ENCODE data around the gene MYOM1. TPM values are rescaled to one million over a fixed set of nuclear protein-coding genes. Genes with fewer than 3 reads are reported as not detected.

MYOM1 gene
- total RNA-seq, 1 donor = 0.86 TPM

GRCh38 chr18:3062798-3063680 is 156.7 kb downstream of the MYOM1 start:
- TF ChIP-seq, protein P1, sequence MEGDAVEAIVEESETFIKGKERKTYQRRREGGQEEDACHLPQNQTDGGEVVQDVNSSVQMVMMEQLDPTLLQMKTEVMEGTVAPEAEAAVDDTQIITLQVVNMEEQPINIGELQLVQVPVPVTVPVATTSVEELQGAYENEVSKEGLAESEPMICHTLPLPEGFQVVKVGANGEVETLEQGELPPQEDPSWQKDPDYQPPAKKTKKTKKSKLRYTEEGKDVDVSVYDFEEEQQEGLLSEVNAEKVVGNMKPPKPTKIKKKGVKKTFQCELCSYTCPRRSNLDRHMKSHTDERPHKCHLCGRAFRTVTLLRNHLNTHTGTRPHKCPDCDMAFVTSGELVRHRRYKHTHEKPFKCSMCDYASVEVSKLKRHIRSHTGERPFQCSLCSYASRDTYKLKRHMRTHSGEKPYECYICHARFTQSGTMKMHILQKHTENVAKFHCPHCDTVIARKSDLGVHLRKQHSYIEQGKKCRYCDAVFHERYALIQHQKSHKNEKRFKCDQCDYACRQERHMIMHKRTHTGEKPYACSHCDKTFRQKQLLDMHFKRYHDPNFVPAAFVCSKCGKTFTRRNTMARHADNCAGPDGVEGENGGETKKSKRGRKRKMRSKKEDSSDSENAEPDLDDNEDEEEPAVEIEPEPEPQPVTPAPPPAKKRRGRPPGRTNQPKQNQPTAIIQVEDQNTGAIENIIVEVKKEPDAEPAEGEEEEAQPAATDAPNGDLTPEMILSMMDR (IDR thresholded peaks at IDR 0.05; ENCODE audit: insufficient read depth, low read depth, low read length) = peak; percentile 88
- no peak overlapping the region for H3K4me3 ChIP-seq (ENCODE audit: low read depth, low read length)
- peak; percentile 62 for DNase-seq (ENCODE audit: low read depth)

GRCh38 chr18:3061581-3062312 is 158.0 kb downstream of the MYOM1 start:
- TF ChIP-seq, protein P1 (IDR thresholded peaks at IDR 0.05; ENCODE audit: insufficient read depth, low read depth, low read length) = no peak
- peak; percentile 53 for DNase-seq (ENCODE audit: low read depth)
- H3K4me3 ChIP-seq (ENCODE audit: low read depth, low read length) = no peak overlapping the region

DNA sequence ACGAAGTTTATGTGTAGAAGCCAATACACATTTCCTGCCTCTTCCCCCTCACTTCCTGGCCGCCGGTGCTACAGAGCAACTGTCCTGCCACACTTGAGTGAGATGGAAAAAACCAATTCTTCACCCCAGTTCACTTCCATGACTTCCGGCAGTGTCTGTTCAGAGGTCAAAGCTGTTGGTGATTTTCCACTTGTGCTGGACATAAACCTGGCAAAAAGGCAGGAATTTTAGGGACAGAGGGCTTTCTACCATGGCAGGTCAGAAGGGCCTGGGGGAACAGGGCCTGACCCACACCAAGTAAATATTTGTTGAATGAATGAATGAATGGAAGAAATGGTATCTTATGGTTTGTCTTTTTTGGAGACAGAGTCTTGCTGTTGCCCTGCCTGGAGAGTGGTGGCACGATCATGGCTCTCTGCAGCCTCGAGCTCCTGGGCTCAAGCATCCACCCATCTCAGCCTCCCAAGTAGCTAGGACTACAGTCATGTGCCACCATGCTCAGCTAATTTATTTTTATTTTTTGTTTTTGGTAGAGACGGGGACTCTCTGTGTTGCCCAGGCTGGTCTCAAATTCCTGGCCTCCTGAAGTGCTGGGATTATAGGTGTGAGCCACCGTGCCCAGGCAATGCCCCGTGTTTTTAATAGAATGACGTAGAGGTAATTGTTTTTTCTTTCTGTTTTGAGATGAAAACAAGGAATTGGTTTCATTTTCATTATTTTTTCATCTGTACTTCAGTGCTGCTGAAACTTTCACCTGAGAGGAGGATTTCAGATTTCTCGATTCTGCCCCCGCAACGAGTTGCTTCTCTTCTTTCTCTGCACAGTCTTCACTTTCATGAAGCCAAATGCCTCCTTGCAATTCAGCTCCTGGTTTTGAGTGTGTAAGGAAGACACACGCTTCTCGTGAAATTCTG is 158.8 kb downstream of the MYOM1 start:
- TF ChIP-seq, protein P1 (IDR thresholded peaks at IDR 0.05; ENCODE audit: insufficient read depth, low read depth, low read length) = no peak
- H3K4me3 ChIP-seq (ENCODE audit: low read depth, low read length) = no peak overlapping the region
- DNase-seq (ENCODE audit: low read depth) = no peak

- TF ChIP-seq, protein P1 (IDR thresholded peaks at IDR 0.05; ENCODE audit: insufficient read depth, low read depth, low read length) = no peak
- no peak overlapping the region for H3K4me3 ChIP-seq (ENCODE audit: low read depth, low read length)
- DNase-seq (ENCODE audit: low read depth) = no peak
These were observed 160.5 kb downstream of the MYOM1 start for GRCh38 chr18:3059272-3059671.

- H3K4me3 ChIP-seq (ENCODE audit: low read depth, low read length) = no peak overlapping the region
- TF ChIP-seq, protein P1 (IDR thresholded peaks at IDR 0.05; ENCODE audit: insufficient read depth, low read depth, low read length) = no peak
- peak; percentile 60 for DNase-seq (ENCODE audit: low read depth)
These were observed 161.2 kb downstream of the MYOM1 start for GRCh38 chr18:3058328-3059191.

All from fibroblast of villous mesenchyme (primary cell).